Measurements from ENCODE around the gene UGT3A1.
A peak's percentile ranks its signal among the peaks of the same experiment; 100 is the strongest.

Gene UGT3A1

DNA sequence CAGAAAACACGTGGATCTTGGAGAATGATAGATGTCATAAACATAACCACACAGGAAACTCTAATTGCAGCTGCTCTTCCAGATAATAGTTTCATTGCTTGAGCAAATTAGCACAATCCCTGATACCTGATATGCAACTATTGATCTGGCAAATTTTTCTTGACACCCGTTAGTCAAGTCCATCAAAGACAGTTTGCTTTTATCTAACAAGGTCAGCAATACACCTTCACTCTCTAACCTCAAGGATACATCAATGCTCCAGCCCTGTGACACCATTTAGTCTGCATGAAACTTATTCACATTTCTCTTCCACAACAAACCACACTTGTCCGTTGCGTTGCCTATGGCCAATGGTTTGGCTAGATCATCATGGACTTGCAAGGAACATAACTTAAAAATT, 16.6 kb downstream of the UGT3A1 start:
- Histone ChIP-seq H3K27me3 (no peaks in the 10 kb centered on the region), H3K27ac (no peak overlapping the region), H3K36me3 (no peaks in the 10 kb centered on the region), H3K4me1 (peaks cover 0 to 11% (median 1%) of the 10 kb centered on the region in 10 experiments; a peak in 9 of 20 replicates), H3K9me3 (replicated peaks in 1 of 11) (peaks cover 18 to 45% (median 32%) of the 10 kb centered on the region in 11 experiments), H3K9ac (no peak overlapping the region), H3K4me3 (no peak overlapping the region), H4K20me1 (no peaks in the 10 kb centered on the region), H3K4me2 (0 out of 22 replicates have a peak overlapping the region, but pooled peaks of 1 of the 11 experiments have one; percentile 5)
- TF ChIP-seq Cebpa-rat (IDR thresholded peaks at IDR 0.05): no peak

DNA sequence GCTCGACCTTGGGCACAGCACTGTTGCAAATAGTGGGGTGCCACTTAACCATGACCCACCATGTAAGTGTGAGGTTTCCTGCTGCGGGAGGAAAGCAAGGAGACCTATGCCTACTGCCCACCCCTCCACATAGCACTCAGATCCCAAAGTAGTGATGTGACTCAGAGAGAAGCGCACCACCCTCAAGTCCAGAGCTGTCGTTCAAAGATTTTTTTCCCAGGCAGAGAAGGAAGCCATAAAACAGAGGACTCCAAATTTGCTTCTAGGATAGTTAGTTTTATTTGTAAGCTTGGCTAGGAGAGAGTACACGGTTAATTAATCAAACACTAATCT, 19.3 kb downstream of the UGT3A1 start:
- no peaks in the 10 kb centered on the region for H3K27me3 ChIP-seq
- peaks cover 0 to 5% (median 0%) of the 10 kb centered on the region in 10 experiments; a peak in 2 of 20 replicates for H3K4me1 ChIP-seq
- no peak overlapping the region for H3K27ac ChIP-seq
- H3K4me3 ChIP-seq: no peak overlapping the region
- no peaks in the 10 kb centered on the region for H4K20me1 ChIP-seq
- H3K9me3 ChIP-seq (replicated peaks in 1 of 11): peaks cover 8 to 31% (median 15%) of the 10 kb centered on the region in 11 experiments; a peak in 20 of 22 replicates
- no peaks in the 10 kb centered on the region for H3K36me3 ChIP-seq
- no peak for TF ChIP-seq Cebpa-rat (IDR thresholded peaks at IDR 0.05)
- H3K4me2 ChIP-seq: no peak overlapping the region
- H3K9ac ChIP-seq: no peak overlapping the region

- H4K20me1 ChIP-seq: no peaks in the 10 kb centered on the region
- H3K9ac ChIP-seq: no peak overlapping the region
- H3K36me3 ChIP-seq: no peaks in the 10 kb centered on the region
- no peaks in the 10 kb centered on the region for H3K27me3 ChIP-seq
- H3K27ac ChIP-seq: no peak overlapping the region
- peaks cover 0 to 5% (median 0%) of the 10 kb centered on the region in 10 experiments; a peak in 2 of 20 replicates for H3K4me1 ChIP-seq
- H3K4me3 ChIP-seq: no peak overlapping the region
- peaks cover 8 to 27% (median 15%) of the 10 kb centered on the region in 11 experiments; a peak in 20 of 22 replicates for H3K9me3 ChIP-seq (replicated peaks in 1 of 11)
- no peak overlapping the region for H3K4me2 ChIP-seq
- TF ChIP-seq Cebpa-rat (IDR thresholded peaks at IDR 0.05): no peak
Observed at GRCh38 chr5:35971186-35971877, 19.9 kb downstream of the UGT3A1 start.

- Histone ChIP-seq H3K4me2 (no peak overlapping the region), H3K9ac (no peak overlapping the region), H3K9me3 (replicated peaks in 1 of 11) (peaks cover 16 to 31% (median 22%) of the 10 kb centered on the region in 11 experiments), H3K4me1 (no peaks in the 10 kb centered on the region), H3K36me3 (no peaks in the 10 kb centered on the region), H3K27me3 (no peaks in the 10 kb centered on the region), H3K27ac (no peak overlapping the region), H3K4me3 (no peak overlapping the region), H4K20me1 (no peaks in the 10 kb centered on the region)
- no peak for TF ChIP-seq Cebpa-rat (IDR thresholded peaks at IDR 0.05)
Observed at GRCh38 chr5:35963381-35963843, 27.8 kb downstream of the UGT3A1 start.

GRCh38 chr5:35960328-35960727, 30.9 kb downstream of the UGT3A1 start:
- Histone ChIP-seq H3K4me1 (no peaks in the 10 kb centered on the region), H3K27ac (no peak overlapping the region), H3K9ac (no peak overlapping the region), H3K36me3 (no peaks in the 10 kb centered on the region), H3K9me3 (replicated peaks in 1 of 11) (peaks cover 30 to 49% (median 39%) of the 10 kb centered on the region in 11 experiments), H3K4me3 (no peak overlapping the region), H3K27me3 (no peaks in the 10 kb centered on the region), H4K20me1 (no peaks in the 10 kb centered on the region), H3K4me2 (no peak overlapping the region)
- TF ChIP-seq Cebpa-rat (IDR thresholded peaks at IDR 0.05): no peak

DNA sequence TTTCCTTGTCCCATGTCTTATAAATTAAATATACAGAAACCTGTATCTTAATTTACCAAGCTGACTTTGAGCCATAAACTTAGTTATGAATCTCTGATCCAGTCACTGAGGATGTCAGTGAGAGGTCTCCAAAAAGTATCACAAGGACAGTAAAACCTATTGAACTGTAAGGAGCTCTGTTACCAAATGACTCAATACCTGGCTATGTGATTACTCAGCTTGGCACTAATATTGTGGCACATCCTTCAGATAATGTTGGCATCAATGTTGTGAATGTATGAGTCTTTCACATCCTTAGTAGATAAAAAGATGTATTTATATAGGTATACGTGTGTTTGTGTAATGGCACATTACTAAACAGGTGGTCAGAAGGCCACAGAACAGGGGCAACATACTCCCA, 34.8 kb downstream of the UGT3A1 start:
- Histone ChIP-seq H3K27ac (no peak overlapping the region), H4K20me1 (no peaks in the 10 kb centered on the region), H3K4me3 (no peak overlapping the region), H3K4me2 (no peak overlapping the region), H3K36me3 (no peaks in the 10 kb centered on the region), H3K27me3 (no peaks in the 10 kb centered on the region), H3K4me1 (peaks cover 0 to 8% (median 0%) of the 10 kb centered on the region in 10 experiments; a peak in 2 of 20 replicates), H3K9ac (no peak overlapping the region), H3K9me3 (replicated peaks in 1 of 11) (peaks cover 17 to 34% (median 25%) of the 10 kb centered on the region in 11 experiments)
- no peak for TF ChIP-seq Cebpa-rat (IDR thresholded peaks at IDR 0.05)

GRCh38 chr5:35954175-35954574, 37.0 kb downstream of the UGT3A1 start:
- H3K36me3 ChIP-seq: no peaks in the 10 kb centered on the region
- H3K27me3 ChIP-seq: no peaks in the 10 kb centered on the region
- H4K20me1 ChIP-seq: no peaks in the 10 kb centered on the region
- H3K4me3 ChIP-seq: no peak overlapping the region
- H3K4me1 ChIP-seq: peaks cover 0 to 8% (median 0%) of the 10 kb centered on the region in 10 experiments; a peak in 2 of 20 replicates
- no peak overlapping the region for H3K9ac ChIP-seq
- no peak overlapping the region for H3K27ac ChIP-seq
- peak overlapping the region in 1 of 11 experiments; percentile 13; a peak in 1 of 22 replicates for H3K4me2 ChIP-seq
- no peak for TF ChIP-seq Cebpa-rat (IDR thresholded peaks at IDR 0.05)
- peaks cover 18 to 37% (median 26%) of the 10 kb centered on the region in 11 experiments for H3K9me3 ChIP-seq (replicated peaks in 1 of 11)

- TF ChIP-seq Cebpa-rat (IDR thresholded peaks at IDR 0.05): peak in 2 of 11 experiments; percentile 43 to 71; a peak in 3 of 22 replicates
- Histone ChIP-seq H3K9me3 (replicated peaks in 1 of 11) (peaks cover 6 to 39% (median 21%) of the 10 kb centered on the region in 11 experiments; a peak in 18 of 22 replicates), H3K36me3 (no peaks in the 10 kb centered on the region), H3K27ac (no peak overlapping the region), H3K4me3 (no peak overlapping the region), H3K4me1 (no peaks in the 10 kb centered on the region), H3K27me3 (no peaks in the 10 kb centered on the region), H4K20me1 (no peaks in the 10 kb centered on the region), H3K9ac (no peak overlapping the region), H3K4me2 (no peak overlapping the region)
Observed at GRCh38 chr5:35947085-35947484, 44.1 kb downstream of the UGT3A1 start.

GRCh38 chr5:35939639-35940038, 51.6 kb downstream of the UGT3A1 start:
- Histone ChIP-seq H3K4me2 (no peak overlapping the region), H3K36me3 (no peaks in the 10 kb centered on the region), H3K9ac (no peak overlapping the region), H3K27me3 (no peaks in the 10 kb centered on the region), H3K9me3 (replicated peaks in 1 of 11) (peaks cover 0 to 14% (median 2%) of the 10 kb centered on the region in 11 experiments; a peak in 4 of 22 replicates), H3K4me3 (no peak overlapping the region), H3K4me1 (peaks cover 0 to 5% (median under 1%) of the 10 kb centered on the region in 10 experiments; a peak in 6 of 20 replicates), H4K20me1 (no peaks in the 10 kb centered on the region), H3K27ac (no peak overlapping the region)
- no peak for TF ChIP-seq Cebpa-rat (IDR thresholded peaks at IDR 0.05)
